GM23338 (cell line): Measurements from ENCODE around the gene COPZ1. TPM values are rescaled to one million over a fixed set of nuclear protein-coding genes. Genes with fewer than 3 reads are reported as not detected.

ENCODE experiments used
- ATAC-seq: fragments of 200-7000 bp; cut with Tn5 transposase; 3 replicates; pipeline ENCODE4 v1.9.1; 2020
- DNase-seq: peaks from one replicate; pipeline ENCODE4 v3.0.0-alpha.2; 2015; ENCODE audit warnings: low spot score
- H2AFZ ChIP-seq: fragments of 200-600 bp; sonication (generic); 2 replicates; pipeline ENCODE4 v1.8.0; 2016; ENCODE audit warnings: antibody characterized with exemption, mild to moderate bottlenecking, moderate library complexity
- H3F3A ChIP-seq: fragments of 200-600 bp; sonication (generic); replicated peaks from 2 replicates; pipeline ENCODE4 v1.8.0; 2017; ENCODE audit warnings: antibody characterized with exemption, mixed run types, low read depth
- H3K27ac ChIP-seq: fragments of 200-600 bp; sonication (generic); 2 replicates; pipeline ENCODE4 v1.6.1; 2016; ENCODE audit warnings: low read depth
- H3K27me3 ChIP-seq: fragments of 200-600 bp; sonication (generic); 2 replicates; pipeline ENCODE4 v1.8.0; 2016; ENCODE audit warnings: mild to moderate bottlenecking, mixed run types, moderate library complexity; ENCODE audit not compliant: insufficient read depth
- H3K36me3 ChIP-seq: fragments of 200-600 bp; sonication (generic); 2 replicates; pipeline ENCODE4 v1.8.0; 2016; ENCODE audit warnings: mild to moderate bottlenecking; ENCODE audit not compliant: insufficient read depth
- H3K4me1 ChIP-seq: fragments of 200-600 bp; sonication (generic); 2 replicates; pipeline ENCODE4 v1.8.0; 2016; ENCODE audit warnings: mild to moderate bottlenecking, moderate library complexity; ENCODE audit not compliant: insufficient read depth
- H3K4me2 ChIP-seq: fragments of 200-600 bp; sonication (generic); 2 replicates; pipeline ENCODE4 v1.7.1; 2017; ENCODE audit warnings: mixed run types
- H3K4me3 ChIP-seq: fragments of 200-600 bp; sonication (generic); 2 replicates; pipeline ENCODE4 v1.6.1; 2016; ENCODE audit warnings: mixed run types
- H3K79me2 ChIP-seq: fragments of 200-600 bp; sonication (generic); replicated peaks from 2 replicates; pipeline ENCODE4 v1.8.0; 2017; ENCODE audit warnings: mild to moderate bottlenecking; ENCODE audit not compliant: insufficient read depth
- H3K9me2 ChIP-seq: fragments of 200-600 bp; sonication (generic); 2 replicates; pipeline ENCODE4 v1.8.0; 2017; ENCODE audit not compliant: insufficient read depth
- H4K20me1 ChIP-seq: fragments of 200-600 bp; sonication (generic); replicated peaks from 2 replicates; pipeline ENCODE4 v1.8.0; 2017; ENCODE audit warnings: mild to moderate bottlenecking; ENCODE audit not compliant: insufficient read depth
- H3K27ac Mint-ChIP-seq: 2 replicates; pipeline ENCODE4 v1.8.0; 2020; ENCODE audit warnings: inconsistent platforms, mild to moderate bottlenecking, moderate library complexity, mixed read lengths
- H3K27me3 Mint-ChIP-seq: 3 replicates; pipeline ENCODE4 v1.8.0; 2022; ENCODE audit warnings: low read depth, mild to moderate bottlenecking, moderate library complexity, mixed read lengths, inconsistent platforms; ENCODE audit not compliant: insufficient read depth, poor library complexity
- H3K36me3 Mint-ChIP-seq: 3 replicates; pipeline ENCODE4 v1.8.0; 2021; ENCODE audit warnings: low read depth, mild to moderate bottlenecking, inconsistent platforms, moderate library complexity, mixed read lengths
- H3K4me1 Mint-ChIP-seq: 3 replicates; pipeline ENCODE4 v1.8.0; 2020; ENCODE audit warnings: mild to moderate bottlenecking, inconsistent platforms, mixed read lengths
- H3K4me3 Mint-ChIP-seq: 3 replicates; pipeline ENCODE4 v1.8.0; 2021; ENCODE audit warnings: moderate library complexity, mild to moderate bottlenecking, inconsistent platforms, mixed read lengths
- H3K9me3 Mint-ChIP-seq: 3 replicates; pipeline ENCODE4 v1.8.0; 2020; ENCODE audit warnings: moderate library complexity, mild to moderate bottlenecking, inconsistent platforms, mixed read lengths
- CTCF ChIP-seq, 2 experiments: fragments of 200-600 bp in 1 of 2; sonication (generic) in 1 of 2; conservative IDR thresholded peaks; 2 replicates each; pipeline versions ENCODE4 v1.5.1 to v1.6.1; 2016 to 2017; ENCODE audit warnings: antibody characterized with exemption in 2 of 2, low read depth in 2 of 2, mild to moderate bottlenecking in 2 of 2, moderate library complexity in 1 of 2
- EZH2 ChIP-seq: fragments of 200-600 bp; sonication (generic); IDR thresholded peaks from one replicate; pipeline ENCODE4 v1.8.0; 2017; ENCODE audit warnings: antibody characterized with exemption, mild to moderate bottlenecking, low read depth; ENCODE audit not compliant: unreplicated experiment
- JUNB ChIP-seq: IDR thresholded peaks from one replicate; pipeline ENCODE4 v1.6.1; 2016; ENCODE audit warnings: antibody characterized with exemption; ENCODE audit not compliant: unreplicated experiment
- NANOG ChIP-seq: IDR thresholded peaks from 2 replicates; pipeline ENCODE4 v1.6.1; 2016; ENCODE audit warnings: antibody characterized with exemption, borderline replicate concordance
- POLR2AphosphoS5 ChIP-seq: IDR thresholded peaks from 2 replicates; pipeline ENCODE4 v1.6.1; 2016; ENCODE audit warnings: antibody characterized with exemption, low read depth
- REST ChIP-seq: IDR thresholded peaks from one replicate; pipeline ENCODE4 v1.6.1; 2018; ENCODE audit warnings: antibody characterized with exemption; ENCODE audit not compliant: unreplicated experiment
- ZNF114 ChIP-seq: fragments of 250-450 bp; sonication (Bioruptor Pico); IDR thresholded peaks from 2 replicates; pipeline ENCODE4 v1.5.0; 2020; ENCODE audit warnings: mild to moderate bottlenecking, moderate library complexity
- polyA plus RNA-seq: library from polyadenylated mRNA; unstranded; fragments of >200 nt; fragmentation: Nextera tagmentation; extraction: Ambion mirVana; gene quantifications from 2 replicates; pipeline ENCODE4 v1.2.1, GENCODE V29; 2016
- total RNA-seq: library from RNA; depleted of rRNA; stranded (reverse); fragments of >200 nt; shearing (Covaris generic); gene quantifications from 2 replicates; pipeline ENCODE4 v1.2.3, GENCODE V29; 2014

Gene COPZ1
- total and polyA plus RNA-seq, 2 experiments from 2014 or later: 79.9 to 91.2 TPM

GRCh38 chr12:54296393-54297099 is 28.4 kb upstream of the COPZ1 start:
- Histone ChIP-seq H3K4me2 (no peak overlapping the region), H3K27me3 (peaks cover 15% of the 10 kb centered on the region), H3K4me1 (peaks cover 19% of the 10 kb centered on the region), H3K27ac (no peak overlapping the region), H3K9me2 (no peaks in the 10 kb centered on the region), H2AFZ (no peak overlapping the region), H3K79me2 (no peaks in the 10 kb centered on the region), H3F3A (peaks cover 6% of the 10 kb centered on the region), H3K36me3 (no peaks in the 10 kb centered on the region), H4K20me1 (no peaks in the 10 kb centered on the region), H3K4me3 (no peak overlapping the region)
- no peaks in the 10 kb centered on the region; the same call in 2 of the 3 replicates for H3K36me3 Mint-ChIP-seq
- no peak overlapping the region for H3K4me3 Mint-ChIP-seq
- no peak for DNase-seq
- H3K9me3 Mint-ChIP-seq: no peaks in the 10 kb centered on the region
- H3K4me1 Mint-ChIP-seq: peaks cover 23% of the 10 kb centered on the region
- no peak overlapping the region for H3K27ac Mint-ChIP-seq
- peaks cover 20% of the 10 kb centered on the region for H3K27me3 Mint-ChIP-seq
- TF ChIP-seq CTCF (conservative IDR thresholded peaks at IDR 0.05; ENCODE audit: low read depth in 2 of 2) (no peak), ZNF114 (CRISPR knock-in tag) (no peak)
- ATAC-seq: no peak

GRCh38 chr12:54298904-54299303 is 26.0 kb upstream of the COPZ1 start:
- H3K27ac Mint-ChIP-seq: no peak overlapping the region
- peaks cover 41% of the 10 kb centered on the region for H3K4me1 Mint-ChIP-seq
- peaks cover 38% of the 10 kb centered on the region for H3K4me1 ChIP-seq
- no peak overlapping the region for H3K4me2 ChIP-seq
- H4K20me1 ChIP-seq: no peaks in the 10 kb centered on the region
- no peaks in the 10 kb centered on the region; the same call in 2 of the 3 replicates for H3K36me3 Mint-ChIP-seq
- peaks cover 15% of the 10 kb centered on the region for H3K27me3 ChIP-seq
- ATAC-seq (no peak), DNase-seq (no peak)
- no peaks in the 10 kb centered on the region for H3K36me3 ChIP-seq
- H2AFZ ChIP-seq: no peak overlapping the region
- no peak overlapping the region for H3K27ac ChIP-seq
- H3K79me2 ChIP-seq: no peaks in the 10 kb centered on the region
- peaks cover 17% of the 10 kb centered on the region for H3K27me3 Mint-ChIP-seq
- no peak overlapping the region for H3K4me3 Mint-ChIP-seq
- H3K9me2 ChIP-seq: no peaks in the 10 kb centered on the region
- H3F3A ChIP-seq: peaks cover 6% of the 10 kb centered on the region
- no peak overlapping the region for H3K4me3 ChIP-seq
- no peaks in the 10 kb centered on the region for H3K9me3 Mint-ChIP-seq
- no peak for TF ChIP-seq EZH2
- TF ChIP-seq ZNF114 (CRISPR knock-in tag): no peak
- no peak for TF ChIP-seq NANOG
- TF ChIP-seq POLR2AphosphoS5: no peak
- no peak for TF ChIP-seq CTCF (conservative IDR thresholded peaks at IDR 0.05; ENCODE audit: low read depth in 2 of 2)
- no peak for TF ChIP-seq REST
- TF ChIP-seq JUNB: no peak
